K562 (cell line): ENCODE measurements around the gene CSTF1. TPM values are rescaled to one million over a fixed set of nuclear protein-coding genes. Genes with fewer than 3 reads are reported as not detected.

Experiments
- ARHGAP35 ChIP-seq: fragments of 450-650 bp; IDR thresholded peaks from 2 replicates; pipeline ENCODE4 v1.6.1; 2018; ENCODE audit not compliant: partially characterized antibody
- BHLHE40 ChIP-seq: IDR thresholded peaks from 2 replicates; pipeline ENCODE4 v1.6.1; 2011; ENCODE audit warnings: low read length, improper control_type of control experiment
- CBX1 ChIP-seq: sonication (generic); IDR thresholded peaks from 2 replicates; pipeline ENCODE4 v1.6.1; 2016; ENCODE audit warnings: antibody characterized with exemption, low read depth, mild to moderate bottlenecking
- MTF1 ChIP-seq: fragments of 250-450 bp; sonication (Bioruptor Pico); IDR thresholded peaks from 2 replicates; pipeline ENCODE4 v1.9.0; 2021; ENCODE audit warnings: moderate library complexity, mild to moderate bottlenecking, inconsistent platforms, borderline replicate concordance
- NFRKB ChIP-seq: fragments of 450-650 bp; IDR thresholded peaks from 2 replicates; pipeline ENCODE4 v1.6.1; 2016; ENCODE audit warnings: low read depth
- ZNF3 ChIP-seq: fragments of 250-450 bp; sonication (Bioruptor Pico); IDR thresholded peaks from 2 replicates; pipeline ENCODE4 v1.5.0; 2021; ENCODE audit warnings: mild to moderate bottlenecking, moderate library complexity
- polyA plus RNA-seq, 8 experiments: library from polyadenylated mRNA; depleted of rRNA in 4 of 8; stranded (reverse) in 5 of 8; unstranded in 3 of 8; fragments of >200 nt; fragmentation: Nextera tagmentation in 2 of 8; fragmentation: Illumina TruSeq in 1 of 8; extraction: Ambion mirVana in 2 of 8; extraction: Trizol in 1 of 8; gene quantifications; 2 replicates each; pipeline versions ENCODE4 v1.2.1 to v1.2.3, GENCODE V29; 2011 to 2014; ENCODE audit warnings: inconsistent platforms in 1 of 8, missing spikeins in 1 of 8
- total RNA-seq, 7 experiments: library from RNA; depleted of rRNA in 6 of 7; stranded (reverse); fragments of >200 nt in 6 of 7; fragmentation: Illumina TruSeq in 2 of 7; extraction: Trizol in 2 of 7; gene quantifications; 2 replicates each; pipeline versions ENCODE4 v1.2.1 to v1.2.3, GENCODE V29; 2011 to 2021; ENCODE audit warnings: low replicate concordance in 1 of 7
- TF ChIP-seq, protein P1 (sequence below): IDR thresholded peaks from 3 replicates; pipeline ENCODE4 v1.6.1; 2011; ENCODE audit warnings: borderline replicate concordance, mild to moderate bottlenecking, moderate library complexity; ENCODE audit not compliant: insufficient read length; ENCODE audit errors: extremely low read depth
- TF ChIP-seq, protein P2 (sequence below): fragments of 450-650 bp; IDR thresholded peaks from 2 replicates; pipeline ENCODE4 v1.6.1; 2016; ENCODE audit warnings: missing biosample characterization, missing genetic modification characterization
- TF ChIP-seq, protein P3 (sequence below), 2 experiments: fragments of 450-650 bp; IDR thresholded peaks; 2 replicates each; pipeline ENCODE4 v1.6.1; 2018; ENCODE audit warnings: mild to moderate bottlenecking in 2 of 2, low read depth in 1 of 2; ENCODE audit not compliant: partially characterized antibody in 2 of 2
- TF ChIP-seq, protein P4 (sequence below): fragments of 250-450 bp; sonication (Bioruptor Pico); IDR thresholded peaks from 2 replicates; pipeline ENCODE4 v1.9.0; 2021; ENCODE audit warnings: mild to moderate bottlenecking

The CSTF1 gene
- total and polyA plus RNA-seq, 9 of the 15 experiments (the other 6 are each of a cell fraction or from before 2014, with no cell fraction given) = 30.8 to 110 (median 53.4) TPM

DNA sequence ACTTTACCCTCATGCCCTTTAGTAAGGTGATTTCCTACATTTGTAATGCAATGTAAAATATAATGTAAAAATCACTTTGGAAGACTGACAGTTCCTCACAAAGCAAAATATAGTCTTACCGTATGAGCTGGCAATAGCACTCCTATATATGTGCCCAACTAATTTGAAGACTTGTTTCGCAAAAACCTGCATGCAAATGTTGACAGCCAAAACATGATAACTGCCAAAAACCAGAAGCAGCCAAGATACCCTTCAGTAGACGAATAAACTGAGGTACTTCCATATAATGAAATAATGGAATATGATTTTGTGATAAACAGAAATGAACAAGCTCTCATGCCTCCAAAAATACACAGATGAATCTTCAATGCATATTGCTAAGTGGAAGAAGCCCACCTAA lies 14.1 kb upstream of the CSTF1 start (continued):
- TF ChIP-seq ZNF3 (CRISPR knock-in tag) (no peak), ARHGAP35 (no peak), NFRKB (no peak), BHLHE40 (no peak), MTF1 (CRISPR knock-in tag) (no peak), CBX1 (no peak)
- TF ChIP-seq, protein P1, sequence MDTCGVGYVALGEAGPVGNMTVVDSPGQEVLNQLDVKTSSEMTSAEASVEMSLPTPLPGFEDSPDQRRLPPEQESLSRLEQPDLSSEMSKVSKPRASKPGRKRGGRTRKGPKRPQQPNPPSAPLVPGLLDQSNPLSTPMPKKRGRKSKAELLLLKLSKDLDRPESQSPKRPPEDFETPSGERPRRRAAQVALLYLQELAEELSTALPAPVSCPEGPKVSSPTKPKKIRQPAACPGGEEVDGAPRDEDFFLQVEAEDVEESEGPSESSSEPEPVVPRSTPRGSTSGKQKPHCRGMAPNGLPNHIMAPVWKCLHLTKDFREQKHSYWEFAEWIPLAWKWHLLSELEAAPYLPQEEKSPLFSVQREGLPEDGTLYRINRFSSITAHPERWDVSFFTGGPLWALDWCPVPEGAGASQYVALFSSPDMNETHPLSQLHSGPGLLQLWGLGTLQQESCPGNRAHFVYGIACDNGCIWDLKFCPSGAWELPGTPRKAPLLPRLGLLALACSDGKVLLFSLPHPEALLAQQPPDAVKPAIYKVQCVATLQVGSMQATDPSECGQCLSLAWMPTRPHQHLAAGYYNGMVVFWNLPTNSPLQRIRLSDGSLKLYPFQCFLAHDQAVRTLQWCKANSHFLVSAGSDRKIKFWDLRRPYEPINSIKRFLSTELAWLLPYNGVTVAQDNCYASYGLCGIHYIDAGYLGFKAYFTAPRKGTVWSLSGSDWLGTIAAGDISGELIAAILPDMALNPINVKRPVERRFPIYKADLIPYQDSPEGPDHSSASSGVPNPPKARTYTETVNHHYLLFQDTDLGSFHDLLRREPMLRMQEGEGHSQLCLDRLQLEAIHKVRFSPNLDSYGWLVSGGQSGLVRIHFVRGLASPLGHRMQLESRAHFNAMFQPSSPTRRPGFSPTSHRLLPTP = no peak
- TF ChIP-seq, protein P2, sequence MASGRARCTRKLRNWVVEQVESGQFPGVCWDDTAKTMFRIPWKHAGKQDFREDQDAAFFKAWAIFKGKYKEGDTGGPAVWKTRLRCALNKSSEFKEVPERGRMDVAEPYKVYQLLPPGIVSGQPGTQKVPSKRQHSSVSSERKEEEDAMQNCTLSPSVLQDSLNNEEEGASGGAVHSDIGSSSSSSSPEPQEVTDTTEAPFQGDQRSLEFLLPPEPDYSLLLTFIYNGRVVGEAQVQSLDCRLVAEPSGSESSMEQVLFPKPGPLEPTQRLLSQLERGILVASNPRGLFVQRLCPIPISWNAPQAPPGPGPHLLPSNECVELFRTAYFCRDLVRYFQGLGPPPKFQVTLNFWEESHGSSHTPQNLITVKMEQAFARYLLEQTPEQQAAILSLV = no peak
- TF ChIP-seq, protein P3, sequence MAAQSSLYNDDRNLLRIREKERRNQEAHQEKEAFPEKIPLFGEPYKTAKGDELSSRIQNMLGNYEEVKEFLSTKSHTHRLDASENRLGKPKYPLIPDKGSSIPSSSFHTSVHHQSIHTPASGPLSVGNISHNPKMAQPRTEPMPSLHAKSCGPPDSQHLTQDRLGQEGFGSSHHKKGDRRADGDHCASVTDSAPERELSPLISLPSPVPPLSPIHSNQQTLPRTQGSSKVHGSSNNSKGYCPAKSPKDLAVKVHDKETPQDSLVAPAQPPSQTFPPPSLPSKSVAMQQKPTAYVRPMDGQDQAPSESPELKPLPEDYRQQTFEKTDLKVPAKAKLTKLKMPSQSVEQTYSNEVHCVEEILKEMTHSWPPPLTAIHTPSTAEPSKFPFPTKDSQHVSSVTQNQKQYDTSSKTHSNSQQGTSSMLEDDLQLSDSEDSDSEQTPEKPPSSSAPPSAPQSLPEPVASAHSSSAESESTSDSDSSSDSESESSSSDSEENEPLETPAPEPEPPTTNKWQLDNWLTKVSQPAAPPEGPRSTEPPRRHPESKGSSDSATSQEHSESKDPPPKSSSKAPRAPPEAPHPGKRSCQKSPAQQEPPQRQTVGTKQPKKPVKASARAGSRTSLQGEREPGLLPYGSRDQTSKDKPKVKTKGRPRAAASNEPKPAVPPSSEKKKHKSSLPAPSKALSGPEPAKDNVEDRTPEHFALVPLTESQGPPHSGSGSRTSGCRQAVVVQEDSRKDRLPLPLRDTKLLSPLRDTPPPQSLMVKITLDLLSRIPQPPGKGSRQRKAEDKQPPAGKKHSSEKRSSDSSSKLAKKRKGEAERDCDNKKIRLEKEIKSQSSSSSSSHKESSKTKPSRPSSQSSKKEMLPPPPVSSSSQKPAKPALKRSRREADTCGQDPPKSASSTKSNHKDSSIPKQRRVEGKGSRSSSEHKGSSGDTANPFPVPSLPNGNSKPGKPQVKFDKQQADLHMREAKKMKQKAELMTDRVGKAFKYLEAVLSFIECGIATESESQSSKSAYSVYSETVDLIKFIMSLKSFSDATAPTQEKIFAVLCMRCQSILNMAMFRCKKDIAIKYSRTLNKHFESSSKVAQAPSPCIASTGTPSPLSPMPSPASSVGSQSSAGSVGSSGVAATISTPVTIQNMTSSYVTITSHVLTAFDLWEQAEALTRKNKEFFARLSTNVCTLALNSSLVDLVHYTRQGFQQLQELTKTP (IDR thresholded peaks at IDR 0.05; ENCODE audit: low read depth in 1 of 2, partially characterized antibody in 2 of 2) = no peak
- TF ChIP-seq, protein P4, sequence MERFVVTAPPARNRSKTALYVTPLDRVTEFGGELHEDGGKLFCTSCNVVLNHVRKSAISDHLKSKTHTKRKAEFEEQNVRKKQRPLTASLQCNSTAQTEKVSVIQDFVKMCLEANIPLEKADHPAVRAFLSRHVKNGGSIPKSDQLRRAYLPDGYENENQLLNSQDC (CRISPR knock-in tag) = no peak
